GM19452 (cell line): ENCODE measurements around the gene ZNF25.
"Not testable (repeated sequence)": the region's sequence is repeated elsewhere in the genome, so short reads cannot be mapped to it uniquely, and the experiment has no call there.

Experiments
- ATAC-seq: cut with Tn5 transposase; IDR thresholded peaks from one replicate; pipeline ENCODE4 v1.9.1; 2021; ENCODE audit not compliant: unreplicated experiment

The ZNF25 gene

GRCh38 chr10:37976091-37976879 is at the start of gene ZNF25:
Gene ZNF25, minus strand, starts transcription at chr10:37976647. Its CDS starts 4,925 bp downstream, at chr10:37971722.
- ATAC-seq: peak; percentile 95

DNA sequence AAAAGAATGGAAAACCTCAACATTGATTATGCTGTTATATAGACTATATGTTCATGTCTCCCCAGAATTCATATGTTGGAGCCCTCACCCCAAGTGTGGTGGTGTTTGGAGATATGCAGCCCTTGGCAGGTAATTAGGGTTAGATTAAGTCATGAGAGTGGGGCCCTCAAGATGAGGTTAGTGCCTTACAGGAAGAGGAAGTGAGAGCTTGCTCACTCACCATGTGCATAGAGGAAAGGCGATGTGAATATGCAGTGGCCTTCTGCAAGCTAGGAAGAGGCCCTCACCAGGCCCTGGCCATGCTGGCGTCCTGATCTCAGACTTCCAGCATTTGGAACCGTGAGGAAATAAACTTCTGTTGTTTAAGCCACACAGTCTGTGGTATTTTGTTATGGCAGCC is 48.8 kb upstream of the ZNF25 start:
- peak; percentile 73 for ATAC-seq

GRCh38 chr10:38019124-38019523 is 42.7 kb upstream of the ZNF25 start:
- not testable (repeated sequence) for ATAC-seq

- no peak for ATAC-seq
Measured at GRCh38 chr10:38016354-38016753, 39.9 kb upstream of the ZNF25 start.

DNA sequence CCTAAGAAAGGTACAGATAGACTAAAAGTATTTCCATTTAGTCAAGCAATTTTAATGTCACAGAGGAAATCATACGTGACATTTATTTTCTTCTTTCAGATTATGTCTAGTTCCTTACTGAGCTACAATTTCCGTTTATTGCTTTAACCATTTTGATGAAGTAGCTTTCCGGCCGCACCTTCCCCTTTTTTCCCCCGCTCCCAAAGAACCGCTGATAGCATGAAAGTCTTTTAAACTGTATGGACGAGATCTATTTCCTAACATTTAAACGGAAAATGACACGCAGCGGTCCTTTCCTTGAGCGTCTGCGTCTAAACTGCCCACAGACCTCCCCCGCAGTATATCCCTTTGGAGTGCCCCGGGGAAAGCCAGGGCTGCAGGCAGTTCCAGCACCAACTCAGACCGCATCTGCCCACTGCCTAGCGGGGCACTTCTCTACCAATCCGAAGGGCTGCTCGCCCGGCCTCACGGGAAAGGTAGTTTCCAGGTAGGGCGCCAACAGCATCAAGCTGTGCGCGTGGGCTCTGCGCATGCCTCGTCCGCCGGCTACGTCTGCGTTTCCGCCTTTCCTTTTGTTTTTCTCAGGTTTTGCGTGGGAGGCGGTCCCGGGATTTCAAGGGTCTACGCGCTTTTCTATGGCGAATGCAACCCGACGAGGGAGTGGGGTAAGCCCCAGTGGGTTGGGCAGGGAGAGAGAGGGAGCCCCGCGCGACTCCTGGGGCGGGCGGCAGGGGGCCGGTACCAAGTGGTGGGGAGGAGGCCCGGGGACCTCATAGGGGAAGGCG is 33.9 kb upstream of the ZNF25 start, which contains the start of gene ZNF33A:
Gene ZNF33A (plus strand): TSS at position 557 of the 785 bp plus-strand sequence. CDS start 1,667 bp downstream, outside the sequence.
- peak; percentile 84 for ATAC-seq

DNA sequence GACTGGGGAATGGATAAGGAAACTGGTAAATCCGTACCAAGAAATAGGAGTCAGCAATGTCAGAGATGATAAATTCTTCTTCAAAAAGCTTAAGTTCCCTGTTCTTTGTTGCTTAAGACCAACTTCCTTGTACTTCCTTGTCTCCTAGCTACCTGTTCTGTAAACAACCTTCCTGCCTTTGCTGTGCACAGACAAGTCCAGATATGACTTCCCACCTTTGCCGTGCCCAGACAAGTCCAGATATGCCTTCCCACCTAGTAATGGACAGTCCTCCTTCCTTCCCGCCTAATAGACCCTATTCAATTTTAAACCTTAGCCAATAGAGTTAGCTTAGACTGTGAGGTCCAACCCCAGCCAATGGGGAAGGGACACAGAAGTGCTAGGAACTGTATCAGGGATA is 31.5 kb upstream of the ZNF25 start:
- no peak for ATAC-seq

DNA sequence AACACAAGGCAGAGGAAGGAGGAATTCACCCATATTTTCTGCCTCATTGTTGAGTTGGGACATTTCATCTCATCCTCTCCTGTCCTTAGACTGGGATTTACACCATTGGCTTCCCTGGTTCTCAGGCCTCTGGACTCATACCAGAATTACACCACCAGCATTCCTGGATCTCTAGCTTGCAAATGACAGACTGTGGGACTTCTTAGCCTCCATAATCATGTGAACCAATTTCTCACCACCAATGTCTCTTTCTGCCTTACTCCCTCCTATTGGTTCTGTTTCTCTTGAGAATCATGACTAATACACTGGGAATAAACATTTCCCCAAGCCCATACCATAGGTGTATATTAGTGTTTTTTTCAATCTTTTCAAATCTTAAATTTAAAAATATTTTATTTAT is 31.1 kb upstream of the ZNF25 start:
- no peak for ATAC-seq

GRCh38 chr10:38003588-38003987 is 27.1 kb upstream of the ZNF25 start:
- no peak for ATAC-seq

DNA sequence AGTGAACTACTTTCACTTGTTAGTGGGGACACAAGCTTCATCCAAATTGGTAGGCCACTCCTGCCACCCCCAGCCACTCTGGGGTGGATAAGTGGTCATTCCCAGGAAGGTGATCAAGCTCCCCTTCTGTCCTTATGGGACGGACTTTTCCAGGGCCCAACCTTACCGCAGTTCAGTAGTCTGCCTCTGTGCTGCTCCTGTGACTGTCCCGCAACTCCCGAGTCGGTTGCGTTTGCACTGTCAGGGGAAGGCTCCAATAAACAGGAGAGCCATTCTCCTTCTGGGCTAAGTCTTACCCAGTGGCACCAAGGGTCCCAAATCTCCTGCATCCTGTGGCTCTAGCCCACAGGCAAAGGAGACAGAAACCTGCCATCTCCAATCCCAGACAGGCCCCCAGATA is 26.6 kb upstream of the ZNF25 start:
- ATAC-seq: no peak

DNA sequence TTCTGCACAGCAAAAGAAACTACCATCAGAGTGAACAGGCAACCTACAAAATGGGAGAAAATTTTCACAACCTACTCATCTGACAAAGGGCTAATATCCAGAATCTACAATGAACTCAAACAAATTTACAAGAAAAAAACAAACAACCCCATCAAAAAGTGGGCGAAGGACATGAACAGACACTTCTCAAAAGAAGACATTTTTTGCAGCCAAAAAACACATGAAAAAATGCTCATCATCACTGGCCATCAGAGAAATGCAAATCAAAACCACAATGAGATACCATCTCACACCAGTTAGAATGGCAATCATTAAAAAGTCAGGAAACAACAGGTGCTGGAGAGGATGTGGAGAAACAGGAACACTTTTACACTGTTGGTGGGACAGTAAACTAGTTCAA is 24.0 kb upstream of the ZNF25 start:
- not testable (repeated sequence) for ATAC-seq

GRCh38 chr10:37998920-37999319 is 22.5 kb upstream of the ZNF25 start:
- ATAC-seq: not testable (repeated sequence)

GRCh38 chr10:37992083-37992482 is 15.6 kb upstream of the ZNF25 start:
- ATAC-seq: no peak

DNA sequence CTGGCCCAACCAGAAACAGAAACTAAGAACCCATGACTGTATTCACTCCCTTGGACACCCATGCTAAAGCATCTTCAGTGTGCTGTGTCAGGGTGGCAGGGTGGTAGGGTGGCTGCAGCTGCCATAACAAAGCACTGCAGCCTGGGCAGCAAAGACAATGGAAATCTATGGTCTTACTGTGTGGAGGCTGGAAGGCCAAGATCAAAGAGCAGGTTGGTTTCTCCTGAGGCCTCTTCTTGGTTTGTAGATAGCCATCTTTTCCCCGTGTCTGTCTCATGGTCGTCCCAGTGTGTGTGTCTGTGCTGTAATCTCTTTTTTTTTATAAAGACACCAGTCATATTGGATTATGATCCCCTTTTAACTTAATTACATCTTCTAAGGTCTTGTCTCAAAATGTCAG is 15.2 kb upstream of the ZNF25 start:
- no peak for ATAC-seq

- no peak for ATAC-seq
Measured at GRCh38 chr10:37976880-37977203, 395 bp upstream of the ZNF25 start.

DNA sequence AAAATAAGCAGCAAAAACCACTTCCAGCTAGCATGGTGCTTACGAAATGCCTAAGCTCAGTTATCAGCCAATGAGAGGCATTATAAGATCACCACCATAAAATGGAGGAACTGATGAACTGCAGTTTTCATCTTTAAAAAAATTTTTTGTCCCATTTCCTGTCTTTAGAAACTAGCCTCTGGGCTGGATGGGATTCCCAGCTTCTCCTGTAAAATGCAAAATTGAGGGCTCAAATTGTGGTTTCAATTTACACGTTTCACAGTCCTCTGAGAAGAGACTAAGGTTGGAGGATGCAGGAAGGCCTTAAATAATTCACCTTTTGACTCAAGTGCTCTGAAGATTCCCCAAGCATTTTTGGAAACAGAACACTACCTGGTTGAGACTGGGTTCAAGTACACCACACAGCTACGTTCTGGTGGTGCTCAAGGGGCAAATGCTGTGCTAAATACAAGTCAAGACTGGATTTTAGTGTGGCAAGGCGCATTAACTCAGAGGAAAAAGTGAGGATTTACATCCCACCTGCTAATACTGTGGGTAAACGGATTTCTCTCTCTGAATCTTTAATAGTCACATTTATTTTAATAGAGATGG is 951 bp downstream of the ZNF25 start:
- ATAC-seq: no peak

DNA sequence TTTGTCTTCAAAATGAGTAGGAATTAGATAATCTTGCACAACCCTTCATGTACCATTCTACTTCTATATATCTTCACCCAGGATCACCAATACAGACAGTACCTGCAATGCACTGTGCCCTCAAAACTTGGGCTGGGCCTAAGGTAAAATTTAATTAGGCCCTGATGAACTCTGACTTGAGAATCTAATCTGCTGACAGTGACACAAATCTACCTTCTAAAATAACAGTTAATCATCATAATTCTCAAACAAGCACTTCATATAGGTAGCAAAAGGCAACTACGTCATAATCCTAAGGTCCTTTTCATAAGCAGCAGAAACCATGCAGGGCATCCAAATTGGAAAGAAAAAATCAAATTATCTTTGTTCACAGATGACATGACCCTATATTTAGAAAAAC is 4.1 kb downstream of the ZNF25 start:
- no peak for ATAC-seq

DNA sequence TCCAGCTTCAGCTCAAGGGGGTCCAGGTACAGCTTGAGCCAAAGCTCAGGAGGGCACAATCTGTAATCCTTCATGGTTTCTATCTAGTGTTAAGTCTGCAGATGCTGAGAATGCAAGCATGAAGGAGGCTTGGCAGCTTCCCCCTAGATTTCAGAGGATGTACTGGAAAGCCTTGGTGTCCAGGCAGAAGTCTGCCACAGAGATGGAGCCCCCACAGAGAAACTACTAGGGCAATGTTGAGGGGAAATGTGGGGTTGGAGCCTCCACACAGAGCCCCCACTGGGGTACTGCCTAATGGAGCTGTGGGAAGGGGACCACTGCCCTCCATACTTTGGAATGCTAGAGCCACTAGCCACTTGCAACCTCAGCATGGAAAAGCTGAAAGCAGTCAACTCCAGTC is 11.4 kb downstream of the ZNF25 start:
- no peak for ATAC-seq

DNA sequence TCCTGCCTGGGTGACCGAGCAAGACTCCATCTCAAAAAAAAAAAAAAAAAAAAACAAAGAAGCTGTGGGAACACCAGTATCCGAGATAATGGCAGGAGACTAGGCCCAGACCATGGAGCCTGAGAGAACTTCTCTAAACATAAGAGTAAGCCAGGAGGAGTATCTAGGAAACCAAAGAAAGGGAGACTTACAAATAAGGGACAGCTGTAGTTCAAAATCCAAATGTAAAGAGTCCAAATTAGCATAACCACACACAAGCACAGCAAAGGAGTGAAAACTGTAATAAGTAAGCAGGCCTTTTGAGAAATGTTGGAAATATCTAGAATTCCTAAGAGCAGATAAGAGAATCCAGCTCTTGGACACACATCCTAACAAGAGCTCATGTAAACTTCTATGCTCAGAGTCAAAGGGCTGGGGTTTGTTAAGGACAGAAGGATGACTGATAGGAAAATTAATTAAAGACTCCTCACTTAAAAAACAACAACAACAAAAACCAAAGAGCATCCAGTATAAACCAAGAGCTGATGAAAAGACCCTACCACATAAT is 15.8 kb downstream of the ZNF25 start:
- ATAC-seq: no peak

GRCh38 chr10:37957841-37958240 is 18.6 kb downstream of the ZNF25 start:
- no peak for ATAC-seq

DNA sequence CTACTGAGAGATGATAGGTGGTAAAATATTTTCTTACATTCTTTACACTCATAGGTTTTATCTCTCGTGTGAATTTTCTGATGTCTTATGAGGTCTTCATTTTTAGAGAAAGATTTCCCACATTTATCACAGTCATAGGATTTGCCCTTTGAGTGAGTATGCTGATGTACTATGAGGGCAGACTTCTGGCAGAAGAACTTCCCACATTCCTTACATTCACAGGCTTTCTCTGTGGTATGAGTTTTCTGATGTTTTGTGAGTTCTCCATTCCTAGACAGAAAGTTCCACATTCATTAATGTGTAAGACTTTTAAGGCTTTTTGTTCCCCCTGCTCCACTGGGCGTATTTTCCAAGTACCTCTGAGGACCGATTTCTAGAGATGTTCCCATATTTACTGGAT is 23.5 kb downstream of the ZNF25 start:
- no peak for ATAC-seq

- no peak for ATAC-seq
Measured at GRCh38 chr10:37952043-37952755, 24.2 kb downstream of the ZNF25 start.
